ENCODE results near the gene SSR3.

DNA sequence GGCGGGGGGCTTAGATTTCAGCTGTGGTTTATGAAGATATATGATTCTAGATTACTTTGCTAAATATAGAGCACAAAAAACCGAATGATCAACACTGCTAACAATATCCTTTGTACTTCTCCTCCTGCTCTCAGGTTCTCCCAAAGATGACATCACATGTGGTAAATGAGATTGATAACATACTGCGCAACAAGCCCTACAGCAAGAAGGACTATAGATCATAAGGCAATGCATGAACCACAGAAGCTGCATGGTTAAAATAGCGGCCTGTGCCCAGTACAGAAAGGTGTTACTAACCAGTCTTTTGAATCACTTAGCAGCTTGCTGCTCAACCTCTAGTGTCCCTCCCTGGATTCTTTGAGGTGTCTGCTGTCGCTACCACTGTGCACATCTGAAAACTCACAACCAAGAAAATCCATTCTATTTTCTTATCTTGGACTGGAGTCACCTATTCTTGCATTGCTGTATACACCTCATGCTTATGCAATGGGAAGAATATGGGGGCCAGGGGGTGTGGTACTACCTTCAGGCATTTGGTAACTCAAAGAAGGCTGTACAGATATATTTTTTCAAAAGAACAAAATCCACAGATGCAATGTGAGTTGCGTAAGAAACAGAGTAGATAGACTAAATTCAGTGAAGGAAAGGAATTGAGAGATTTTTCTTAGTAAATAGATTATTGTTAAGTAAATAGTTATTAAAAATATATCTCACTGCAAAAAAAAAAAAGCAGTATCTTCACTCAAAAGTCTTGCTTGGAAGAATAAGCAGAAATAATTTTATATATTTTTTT, 18.2 kb downstream of the SSR3 start:
- TF ChIP-seq, protein P1, sequence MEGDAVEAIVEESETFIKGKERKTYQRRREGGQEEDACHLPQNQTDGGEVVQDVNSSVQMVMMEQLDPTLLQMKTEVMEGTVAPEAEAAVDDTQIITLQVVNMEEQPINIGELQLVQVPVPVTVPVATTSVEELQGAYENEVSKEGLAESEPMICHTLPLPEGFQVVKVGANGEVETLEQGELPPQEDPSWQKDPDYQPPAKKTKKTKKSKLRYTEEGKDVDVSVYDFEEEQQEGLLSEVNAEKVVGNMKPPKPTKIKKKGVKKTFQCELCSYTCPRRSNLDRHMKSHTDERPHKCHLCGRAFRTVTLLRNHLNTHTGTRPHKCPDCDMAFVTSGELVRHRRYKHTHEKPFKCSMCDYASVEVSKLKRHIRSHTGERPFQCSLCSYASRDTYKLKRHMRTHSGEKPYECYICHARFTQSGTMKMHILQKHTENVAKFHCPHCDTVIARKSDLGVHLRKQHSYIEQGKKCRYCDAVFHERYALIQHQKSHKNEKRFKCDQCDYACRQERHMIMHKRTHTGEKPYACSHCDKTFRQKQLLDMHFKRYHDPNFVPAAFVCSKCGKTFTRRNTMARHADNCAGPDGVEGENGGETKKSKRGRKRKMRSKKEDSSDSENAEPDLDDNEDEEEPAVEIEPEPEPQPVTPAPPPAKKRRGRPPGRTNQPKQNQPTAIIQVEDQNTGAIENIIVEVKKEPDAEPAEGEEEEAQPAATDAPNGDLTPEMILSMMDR (IDR thresholded peaks at IDR 0.05): no peak
- no peak for TF ChIP-seq POLR2A (IDR thresholded peaks at IDR 0.05)

Measured in testis (tissue), 2 donors.